Adrenal gland (tissue), 19 donors: ENCODE measurements around the gene SLC13A5. TPM values are rescaled to one million over a fixed set of nuclear protein-coding genes. Genes with fewer than 3 reads are reported as not detected.

ENCODE experiments used
- DNase-seq, 7 donors: peaks; one replicate each; pipeline ENCODE4 v3.0.0-alpha.2; 2019 to 2020
- H3K27ac ChIP-seq, 5 donors: fragments of 200-600 bp; sonication (generic) in 4 of 5; 1 replicate in 3 of 5; 2 replicates in 2 of 5; pipeline versions ENCODE4 v1.5.1 to v1.8.0; 2016 to 2020; ENCODE audit warnings: mild to moderate bottlenecking in 1 of 5
- H3K27me3 ChIP-seq: fragments of 200-600 bp; 2 replicates; pipeline ENCODE4 v1.8.0; 2021
- H3K36me3 ChIP-seq, 2 donors: fragments of 200-600 bp; replicated peaks in 1 of 2; 1 replicate in 1 of 2; 2 replicates in 1 of 2; pipeline versions ENCODE4 v1.5.1 to v1.8.0; 2018 to 2022
- H3K4me1 ChIP-seq, 2 donors: fragments of 200-600 bp; replicated peaks in 1 of 2; 1 replicate in 1 of 2; 2 replicates in 1 of 2; pipeline versions ENCODE4 v1.5.1 to v1.8.0; 2018 to 2021
- H3K4me3 ChIP-seq, 4 donors: fragments of 200-600 bp; sonication (generic) in 3 of 4; one replicate each; pipeline ENCODE4 v1.5.1; 2016 to 2018
- H3K9me3 ChIP-seq, 3 donors: fragments of 200-600 bp; sonication (generic) in 1 of 3; replicated peaks in 1 of 3; 1 replicate in 2 of 3; 2 replicates in 1 of 3; pipeline versions ENCODE4 v1.5.1 to v1.8.0; 2016 to 2021
- CTCF ChIP-seq, 6 experiments: fragments of 450-650 bp in 4 of 6; fragments of 200-600 bp in 2 of 6; sonication (generic) in 1 of 6; IDR thresholded peaks; 1 replicate in 5 of 6; 2 replicates in 1 of 6; pipeline versions ENCODE4 v1.5.1 to v1.8.0; 2016 to 2021; ENCODE audit warnings: antibody characterized with exemption in 6 of 6, mild to moderate bottlenecking in 2 of 6, moderate library complexity in 1 of 6
- POLR2A ChIP-seq, 2 donors: fragments of 450-650 bp; IDR thresholded peaks; one replicate each; pipeline ENCODE4 v1.6.1; 2017; ENCODE audit warnings: antibody characterized with exemption in 2 of 2, mild to moderate bottlenecking in 2 of 2, moderate library complexity in 1 of 2
- WGBS, 4 donors: extraction: QIAGEN DNeasy Blood & Tissue Kit in 2 of 4; methylation state at CpG; one replicate each; pipeline versions ENCODE4 v1.1.5 to v1.1.7; 2013 to 2017; 5-methylcytosine and 5-hydroxymethylcytosine counted together
- intact Hi-C, 2 donors: fragments of 100-400 bp; cut with DNase I; formaldehyde crosslinking; loops; one replicate each; pipeline versions ENCODE4 v1.14.1 to v1.15.0; 2022 to 2023
- long read RNA-seq, 10 donors: library from polyadenylated mRNA in 3 of 10; unstranded in 2 of 10; stranded (forward) in 1 of 10; transcript quantifications; one replicate each; pipeline ENCODE4 v2.0.0 and lab custom pipeline, GENCODE V29; 2021 to 2026
- polyA plus RNA-seq, 3 donors: library from polyadenylated mRNA; stranded (reverse); fragments of 200-250 nt in 2 of 3; fragments of 350-450 nt in 1 of 3; fragmentation: Illumina TruSeq in 1 of 3; extraction: RNeasy Lipid Tissue Mini Kit (QIAGEN cat#74804) in 1 of 3; gene quantifications; one replicate each; pipeline ENCODE4 v1.2.3, GENCODE V29; 2013 to 2014
- total RNA-seq, 9 donors: library from RNA; depleted of rRNA in 4 of 9; stranded (reverse); fragments of >200 nt in 4 of 9; fragments of 120-200 nt in 1 of 9; fragmentation: NEBNext Ultra II Directional in 1 of 9; extraction: Animal tissue kit (Norgen Biotek cat#: 25700) in 1 of 9; gene quantifications; one replicate each; pipeline versions ENCODE4 v1.1.0 to v1.2.4, GENCODE V29; 2013 to 2023
- donor health status: healthy with polysubstance abuse.
- donor health status: Bipolar disorder and iron deficiency.
- donor health status: DM: yes; HTN: yes; CAD: no.
- donor health status: DM: no; HTN: no; CAD: no.
- donor health status: DM: no; HTN: no; CAD: no.
- donor health status: DM: yes; HTN: yes; CAD: no.

Gene SLC13A5
- total RNA-seq: 1 to 10 TPM in 7 of 9 donors, not detected in 2; 1.6 to 7.2 (median 5.3) TPM
- 1 to 10 TPM in 2 of 3 donors, under 1 TPM in 1; 0.97 to 2.9 (median 2.3) TPM for polyA plus RNA-seq
- long read RNA-seq, donor 1, full-length matches to known transcripts: 2 of 2 reads
- long read RNA-seq, donor 1, partial matches to known transcripts: 0 of 2 reads
- long read RNA-seq, donor 1, other reads (novel, unspliced or antisense): 0 of 2 reads
- long read RNA-seq, donor 2, full-length matches to known transcripts: 1 of 1 reads
- long read RNA-seq, donor 2, partial matches to known transcripts: 0 of 1 reads
- long read RNA-seq, donor 2, other reads (novel, unspliced or antisense): 0 of 1 reads
- long read RNA-seq, donor 3, full-length matches to known transcripts: 1 of 1 reads
- long read RNA-seq, donor 3, partial matches to known transcripts: 0 of 1 reads
- long read RNA-seq, donor 3, other reads (novel, unspliced or antisense): 0 of 1 reads
- long read RNA-seq, donor 4, full-length matches to known transcripts: 2 of 3 reads
- long read RNA-seq, donor 4, partial matches to known transcripts: 1 of 3 reads
- long read RNA-seq, donor 4, other reads (novel, unspliced or antisense): 0 of 3 reads
- long read RNA-seq, donor 5, transcript SLC13A5-203 (12 exons, 3,435 nt): major isoform, 8 of 12 reads
- long read RNA-seq, donor 5, partial matches to known transcripts: 4 of 12 reads
- long read RNA-seq, donor 5, other reads (novel, unspliced or antisense): 0 of 12 reads
- long read RNA-seq, donor 6: 0 reads
- long read RNA-seq, donor 7, full-length matches to known transcripts: 1 of 1 reads
- long read RNA-seq, donor 7, partial matches to known transcripts: 0 of 1 reads
- long read RNA-seq, donor 7, other reads (novel, unspliced or antisense): 0 of 1 reads
- long read RNA-seq, donor 8, full-length matches to known transcripts: 4 of 4 reads
- long read RNA-seq, donor 8, partial matches to known transcripts: 0 of 4 reads
- long read RNA-seq, donor 8, other reads (novel, unspliced or antisense): 0 of 4 reads
- long read RNA-seq, donor 9, full-length matches to known transcripts: 1 of 1 reads
- long read RNA-seq, donor 9, partial matches to known transcripts: 0 of 1 reads
- long read RNA-seq, donor 9, other reads (novel, unspliced or antisense): 0 of 1 reads
- long read RNA-seq, donor 10: 0 reads

- WGBS, 4 donors: 0 to 2% (median 1%) methylated on average over 4 to 71 of the region's 71 CpGs
- TF ChIP-seq POLR2A (IDR thresholded peaks at IDR 0.05) (no peak), CTCF (IDR thresholded peaks at IDR 0.05) (peak in 4 of 6 experiments; percentile 20 to 39 (median 33))
- no peaks in the 10 kb centered on the region for H3K9me3 ChIP-seq
- no peaks in the 10 kb centered on the region for H3K36me3 ChIP-seq
- H3K4me3 ChIP-seq: peak within 1 kb of the TSS in 1 of 4 donors; percentile 33
- peaks cover 0 to 9% of the 10 kb centered on the region in 2 donors for H3K4me1 ChIP-seq
- H3K27ac ChIP-seq: no peak within 1 kb of the TSS
- peaks cover 29% of the 10 kb centered on the region for H3K27me3 ChIP-seq
- DNase-seq: peak in 5 of 7 donors; percentile 27 to 62 (median 34)
- intact Hi-C loops: no loop called here
These were observed at the start of gene SLC13A5 for GRCh38 chr17:6713130-6713917. Gene SLC13A5, minus strand, starts transcription at chr17:6713369. Its CDS starts 36 bp downstream, at chr17:6713333.

GRCh38 chr17:6761779-6762178, 48.6 kb upstream of the SLC13A5 start:
- DNase-seq: no peak
- H3K27ac ChIP-seq: no peak overlapping the region
- H3K9me3 ChIP-seq: no peaks in the 10 kb centered on the region
- H3K27me3 ChIP-seq: no peaks in the 10 kb centered on the region
- no peak overlapping the region for H3K4me3 ChIP-seq
- intact Hi-C loops: no loop called here
- peaks cover 0 to 7% of the 10 kb centered on the region in 2 donors for H3K4me1 ChIP-seq
- WGBS, 4 donors: 84 to 95% (median 89%) methylated on average over 8 of the region's 8 CpGs
- no peak for TF ChIP-seq POLR2A (IDR thresholded peaks at IDR 0.05)
- no peak for TF ChIP-seq CTCF (IDR thresholded peaks at IDR 0.05)
- H3K36me3 ChIP-seq: peaks cover 0 to 76% of the 10 kb centered on the region in 2 donors

GRCh38 chr17:6757747-6758146, 44.6 kb upstream of the SLC13A5 start:
- Histone ChIP-seq H3K9me3 (no peaks in the 10 kb centered on the region), H3K36me3 (peaks cover 0 to 36% of the 10 kb centered on the region in 2 donors), H3K4me3 (no peak overlapping the region), H3K27me3 (no peaks in the 10 kb centered on the region), H3K4me1 (peaks cover 12 to 35% of the 10 kb centered on the region in 2 donors), H3K27ac (no peak overlapping the region)
- TF ChIP-seq CTCF (IDR thresholded peaks at IDR 0.05) (no peak), POLR2A (IDR thresholded peaks at IDR 0.05) (no peak)
- intact Hi-C loops: no loop called here
- WGBS, 4 donors: 90 to 98% (median 96%) methylated on average over 2 of the region's 2 CpGs
- no peak for DNase-seq
